H1 (cell line): ENCODE measurements around the gene SBF2. TPM values are rescaled to one million over a fixed set of nuclear protein-coding genes. Genes with fewer than 3 reads are reported as not detected.

Source experiments
- BACH1 ChIP-seq: IDR thresholded peaks from 2 replicates; pipeline ENCODE4 v1.6.1; 2012; ENCODE audit warnings: low read length, improper control_type of control experiment
- CHD2 ChIP-seq: IDR thresholded peaks from 2 replicates; pipeline ENCODE4 v1.6.1; 2012; ENCODE audit warnings: low read length, improper control_type of control experiment
- RAD21 ChIP-seq, 2 experiments: IDR thresholded peaks in 1 of 2; conservative IDR thresholded peaks in 1 of 2; 2 replicates each; pipeline ENCODE4 v1.6.1; 2011; ENCODE audit warnings: low read depth in 2 of 2, low read length in 2 of 2, improper control_type of control experiment in 1 of 2, inconsistent platforms in 1 of 2, mild to moderate bottlenecking in 1 of 2, moderate library complexity in 1 of 2
- SRF ChIP-seq: IDR thresholded peaks from 2 replicates; pipeline ENCODE4 v1.6.1; 2011; ENCODE audit warnings: mild to moderate bottlenecking, low read depth, low read length, moderate library complexity
- YY1 ChIP-seq: IDR thresholded peaks from 2 replicates; pipeline ENCODE4 v1.6.1; 2011; ENCODE audit warnings: low read depth, mild to moderate bottlenecking, low read length
- polyA plus RNA-seq, 7 experiments: library from polyadenylated mRNA; depleted of rRNA in 3 of 7; stranded (reverse) in 5 of 7; unstranded in 2 of 7; fragments of >200 nt in 5 of 7; fragments of 200-250 nt in 2 of 7; gene quantifications; 1 replicate in 5 of 7; 2 replicates in 1 of 7; 4 replicates in 1 of 7; pipeline versions ENCODE4 v1.2.1 to v1.2.3, GENCODE V29; 2011 to 2013; ENCODE audit warnings: missing spikeins in 2 of 7, mixed read lengths in 2 of 7
- total RNA-seq: library from RNA; stranded (reverse); fragmentation: NEBNext Ultra II Directional; extraction: Animal tissue kit (Norgen Biotek cat#: 25700); gene quantifications from 2 replicates; pipeline ENCODE4 v1.2.1, GENCODE V29; 2021
- TF ChIP-seq, protein P1 (sequence below): IDR thresholded peaks from 2 replicates; pipeline ENCODE4 v1.6.1; 2012; ENCODE audit warnings: inconsistent platforms
- TF ChIP-seq, protein P2 (sequence below): IDR thresholded peaks from 2 replicates; pipeline ENCODE4 v1.6.1; 2011; ENCODE audit warnings: low read depth, mild to moderate bottlenecking, low read length; ENCODE audit not compliant: insufficient read depth

The SBF2 gene
- total and polyA plus RNA-seq, 2 of the 8 experiments (the other 6 are each of a cell fraction or from before 2014, with no cell fraction given) = 36.7 to 50.5 TPM

DNA sequence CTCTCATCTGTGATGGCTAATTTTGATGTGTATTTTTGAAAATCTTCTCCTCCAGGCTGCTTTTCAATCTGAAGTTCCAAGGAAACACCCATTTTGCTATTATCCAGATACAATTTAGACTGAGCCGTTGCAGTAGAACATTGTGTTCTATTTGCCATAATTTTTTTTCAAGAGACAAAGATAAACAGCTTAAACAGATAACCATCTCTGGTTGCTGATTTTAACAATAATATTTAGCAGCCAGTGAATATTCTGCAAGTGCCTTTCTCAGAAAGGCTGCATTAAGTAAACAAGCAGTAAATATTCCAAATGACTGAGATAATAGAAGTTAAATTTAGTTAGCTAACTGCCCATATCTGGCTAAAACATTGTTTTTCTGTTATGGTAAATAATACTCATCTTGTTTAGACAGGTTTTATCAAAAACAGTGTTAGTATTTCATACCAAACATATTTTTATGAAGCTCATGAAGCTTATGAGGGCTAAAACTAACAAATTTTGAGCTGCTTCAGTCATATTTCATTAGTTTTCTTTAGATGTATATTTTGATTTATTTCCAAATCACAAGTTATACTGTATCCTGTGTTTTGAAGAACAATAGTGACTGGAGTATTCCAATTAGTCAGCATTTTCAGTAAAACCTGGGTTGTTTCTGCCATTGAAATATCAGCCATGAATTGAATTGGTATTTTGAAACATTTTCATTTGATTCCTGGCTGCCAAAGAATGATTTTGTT lies 206.7 kb downstream of the SBF2 start (continued):
- TF ChIP-seq, protein P1, sequence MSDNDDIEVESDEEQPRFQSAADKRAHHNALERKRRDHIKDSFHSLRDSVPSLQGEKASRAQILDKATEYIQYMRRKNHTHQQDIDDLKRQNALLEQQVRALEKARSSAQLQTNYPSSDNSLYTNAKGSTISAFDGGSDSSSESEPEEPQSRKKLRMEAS = no peak
- TF ChIP-seq RAD21 (IDR thresholded peaks at IDR 0.05 in 1 of 2, conservative IDR thresholded peaks at IDR 0.05 in 1 of 2; ENCODE audit: low read depth in 2 of 2, low read length in 2 of 2) = no peak
- no peak for TF ChIP-seq SRF
- no peak for TF ChIP-seq YY1
- TF ChIP-seq BACH1 = no peak
- no peak for TF ChIP-seq CHD2
- TF ChIP-seq, protein P2, sequence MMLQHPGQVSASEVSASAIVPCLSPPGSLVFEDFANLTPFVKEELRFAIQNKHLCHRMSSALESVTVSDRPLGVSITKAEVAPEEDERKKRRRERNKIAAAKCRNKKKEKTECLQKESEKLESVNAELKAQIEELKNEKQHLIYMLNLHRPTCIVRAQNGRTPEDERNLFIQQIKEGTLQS = no peak
- TF ChIP-seq, all 59 proteins: peak for 0
